Ovary (tissue), 3 donors: ENCODE data around the gene CEBPE.

ENCODE experiments used
- CTCF ChIP-seq, 3 donors: fragments of 450-650 bp in 2 of 3; fragments of 200-600 bp in 1 of 3; IDR thresholded peaks; one replicate each; pipeline versions ENCODE4 v1.5.1 to v1.8.0; 2016 to 2022; ENCODE audit warnings: antibody characterized with exemption in 3 of 3, mild to moderate bottlenecking in 1 of 3
- EP300 ChIP-seq: sonication (generic); formaldehyde crosslinking; IDR thresholded peaks from one replicate; pipeline ENCODE4 v1.6.1; 2017; ENCODE audit warnings: antibody characterized with exemption
- POLR2A ChIP-seq: fragments of 450-650 bp; IDR thresholded peaks from one replicate; pipeline ENCODE4 v1.6.1; 2017; ENCODE audit warnings: antibody characterized with exemption, mild to moderate bottlenecking, moderate library complexity
- donor health status: DM: no; HTN: no; CAD: no.

GRCh38 chr14:23077962-23078361 lies 41.1 kb downstream of the CEBPE start:
- TF ChIP-seq EP300 (no peak), POLR2A (no peak), CTCF (IDR thresholded peaks at IDR 0.05) (no peak)
